ENCODE data around the gene GPR137. TPM values are rescaled to one million over a fixed set of nuclear protein-coding genes. Genes with fewer than 3 reads are reported as not detected.

GPR137 gene
- total and polyA plus RNA-seq, 9 of the 15 experiments (the other 6 are each of a cell fraction or from before 2014, with no cell fraction given): 0.32 to 26.7 (median 10.7) TPM

DNA sequence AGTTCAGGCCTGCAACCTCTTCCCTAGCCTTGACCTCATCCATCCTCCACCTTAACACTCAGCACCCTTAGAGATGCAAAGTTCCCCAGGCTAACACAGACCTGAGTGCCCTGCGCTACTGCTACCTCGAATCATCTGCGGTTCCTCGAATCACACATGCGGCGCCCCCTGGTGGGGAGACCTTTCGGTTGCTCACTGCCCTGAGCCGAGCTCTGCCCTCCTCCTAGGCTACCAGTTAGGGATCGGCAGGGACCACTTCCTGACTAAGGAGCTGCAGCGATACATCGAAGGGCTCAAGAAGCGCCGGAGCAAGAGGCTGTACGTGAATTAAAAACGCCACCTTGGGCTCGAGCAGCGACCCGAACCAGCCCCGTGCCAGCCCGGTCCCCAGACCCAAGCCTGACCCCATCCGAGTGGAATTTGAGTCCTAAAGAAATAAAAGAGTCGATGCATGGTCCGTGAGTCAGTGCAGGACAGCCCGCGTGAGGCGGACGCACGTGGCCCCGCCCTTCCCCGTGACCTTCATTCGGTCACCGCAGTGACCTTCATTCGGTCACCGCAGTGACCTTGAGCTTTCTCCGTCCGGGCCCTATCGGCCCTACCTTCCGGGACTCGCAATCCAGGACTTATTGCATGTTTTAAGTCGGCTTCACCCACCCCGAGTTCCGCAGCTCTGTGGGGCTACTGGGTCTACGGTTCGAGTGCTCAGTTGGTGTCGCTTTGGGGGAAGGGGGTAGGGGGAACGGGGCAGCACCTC is 18.8 kb downstream of the GPR137 start (continued):
- TF ChIP-seq, protein P1, sequence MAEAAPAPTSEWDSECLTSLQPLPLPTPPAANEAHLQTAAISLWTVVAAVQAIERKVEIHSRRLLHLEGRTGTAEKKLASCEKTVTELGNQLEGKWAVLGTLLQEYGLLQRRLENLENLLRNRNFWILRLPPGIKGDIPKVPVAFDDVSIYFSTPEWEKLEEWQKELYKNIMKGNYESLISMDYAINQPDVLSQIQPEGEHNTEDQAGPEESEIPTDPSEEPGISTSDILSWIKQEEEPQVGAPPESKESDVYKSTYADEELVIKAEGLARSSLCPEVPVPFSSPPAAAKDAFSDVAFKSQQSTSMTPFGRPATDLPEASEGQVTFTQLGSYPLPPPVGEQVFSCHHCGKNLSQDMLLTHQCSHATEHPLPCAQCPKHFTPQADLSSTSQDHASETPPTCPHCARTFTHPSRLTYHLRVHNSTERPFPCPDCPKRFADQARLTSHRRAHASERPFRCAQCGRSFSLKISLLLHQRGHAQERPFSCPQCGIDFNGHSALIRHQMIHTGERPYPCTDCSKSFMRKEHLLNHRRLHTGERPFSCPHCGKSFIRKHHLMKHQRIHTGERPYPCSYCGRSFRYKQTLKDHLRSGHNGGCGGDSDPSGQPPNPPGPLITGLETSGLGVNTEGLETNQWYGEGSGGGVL (CRISPR knock-in tag; IDR thresholded peaks at IDR 0.05): no peak
- TF ChIP-seq HEY1 (CRISPR knock-in tag; IDR thresholded peaks at IDR 0.05; ENCODE audit: borderline replicate concordance): no peak
- no peak for TF ChIP-seq SNRNP70 (optimal IDR thresholded peaks at IDR 0.05; ENCODE audit: low read depth, low read length)
- no peak for TF ChIP-seq ZNF444 (CRISPR knock-in tag; IDR thresholded peaks at IDR 0.05)
- TF ChIP-seq SRSF1 (IDR thresholded peaks at IDR 0.05; ENCODE audit: low read depth, low read length): no peak
- no peak for TF ChIP-seq ZNF717 (CRISPR knock-in tag; IDR thresholded peaks at IDR 0.05)
- TF ChIP-seq GATAD2B (IDR thresholded peaks at IDR 0.05; ENCODE audit: borderline replicate concordance): peak; percentile 44; the same call in 1 of the 2 replicates
- TF ChIP-seq EWSR1 (IDR thresholded peaks at IDR 0.05; ENCODE audit: borderline replicate concordance, low read depth, partially characterized antibody): no peak
- TF ChIP-seq, protein P2, sequence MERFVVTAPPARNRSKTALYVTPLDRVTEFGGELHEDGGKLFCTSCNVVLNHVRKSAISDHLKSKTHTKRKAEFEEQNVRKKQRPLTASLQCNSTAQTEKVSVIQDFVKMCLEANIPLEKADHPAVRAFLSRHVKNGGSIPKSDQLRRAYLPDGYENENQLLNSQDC (CRISPR knock-in tag; IDR thresholded peaks at IDR 0.05): no peak
- no peak for TF ChIP-seq ZNF830 (CRISPR knock-in tag; IDR thresholded peaks at IDR 0.05)
- TF ChIP-seq, protein P3, sequence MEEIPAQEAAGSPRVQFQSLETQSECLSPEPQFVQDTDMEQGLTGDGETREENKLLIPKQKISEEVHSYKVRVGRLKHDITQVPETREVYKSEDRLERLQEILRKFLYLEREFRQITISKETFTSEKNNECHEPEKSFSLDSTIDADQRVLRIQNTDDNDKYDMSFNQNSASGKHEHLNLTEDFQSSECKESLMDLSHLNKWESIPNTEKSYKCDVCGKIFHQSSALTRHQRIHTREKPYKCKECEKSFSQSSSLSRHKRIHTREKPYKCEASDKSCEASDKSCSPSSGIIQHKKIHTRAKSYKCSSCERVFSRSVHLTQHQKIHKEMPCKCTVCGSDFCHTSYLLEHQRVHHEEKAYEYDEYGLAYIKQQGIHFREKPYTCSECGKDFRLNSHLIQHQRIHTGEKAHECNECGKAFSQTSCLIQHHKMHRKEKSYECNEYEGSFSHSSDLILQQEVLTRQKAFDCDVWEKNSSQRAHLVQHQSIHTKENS (CRISPR knock-in tag; IDR thresholded peaks at IDR 0.05): no peak
- no peak for TF ChIP-seq ZNF561 (CRISPR knock-in tag; conservative IDR thresholded peaks at IDR 0.05)
- TF ChIP-seq TBP (optimal IDR thresholded peaks at IDR 0.05; ENCODE audit: low read depth, low read length): peak; percentile 36
- no peak for TF ChIP-seq ETV6 (IDR thresholded peaks at IDR 0.05; ENCODE audit: borderline replicate concordance in 1 of 2, low read depth in 2 of 2, low read length in 1 of 2)
- TF ChIP-seq ETV6 (CRISPR knock-in tag; IDR thresholded peaks at IDR 0.05; ENCODE audit: borderline replicate concordance): no peak
- TF ChIP-seq, protein P4, sequence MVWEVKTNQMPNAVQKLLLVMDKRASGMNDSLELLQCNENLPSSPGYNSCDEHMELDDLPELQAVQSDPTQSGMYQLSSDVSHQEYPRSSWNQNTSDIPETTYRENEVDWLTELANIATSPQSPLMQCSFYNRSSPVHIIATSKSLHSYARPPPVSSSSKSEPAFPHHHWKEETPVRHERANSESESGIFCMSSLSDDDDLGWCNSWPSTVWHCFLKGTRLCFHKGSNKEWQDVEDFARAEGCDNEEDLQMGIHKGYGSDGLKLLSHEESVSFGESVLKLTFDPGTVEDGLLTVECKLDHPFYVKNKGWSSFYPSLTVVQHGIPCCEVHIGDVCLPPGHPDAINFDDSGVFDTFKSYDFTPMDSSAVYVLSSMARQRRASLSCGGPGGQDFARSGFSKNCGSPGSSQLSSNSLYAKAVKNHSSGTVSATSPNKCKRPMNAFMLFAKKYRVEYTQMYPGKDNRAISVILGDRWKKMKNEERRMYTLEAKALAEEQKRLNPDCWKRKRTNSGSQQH (CRISPR knock-in tag; IDR thresholded peaks at IDR 0.05): no peak
- TF ChIP-seq, protein P5, sequence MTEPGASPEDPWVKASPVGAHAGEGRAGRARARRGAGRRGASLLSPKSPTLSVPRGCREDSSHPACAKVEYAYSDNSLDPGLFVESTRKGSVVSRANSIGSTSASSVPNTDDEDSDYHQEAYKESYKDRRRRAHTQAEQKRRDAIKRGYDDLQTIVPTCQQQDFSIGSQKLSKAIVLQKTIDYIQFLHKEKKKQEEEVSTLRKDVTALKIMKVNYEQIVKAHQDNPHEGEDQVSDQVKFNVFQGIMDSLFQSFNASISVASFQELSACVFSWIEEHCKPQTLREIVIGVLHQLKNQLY (CRISPR knock-in tag; conservative IDR thresholded peaks at IDR 0.05): no peak
- no peak for TF ChIP-seq ZNF586 (CRISPR knock-in tag; conservative IDR thresholded peaks at IDR 0.05)
- no peak for TF ChIP-seq SRSF7 (optimal IDR thresholded peaks at IDR 0.05; ENCODE audit: low read depth, low read length)
- TF ChIP-seq ZNF551 (CRISPR knock-in tag; IDR thresholded peaks at IDR 0.05): no peak
- TF ChIP-seq C11orf30 (IDR thresholded peaks at IDR 0.05; ENCODE audit: low read depth): no peak
- TF ChIP-seq ZNF384 (IDR thresholded peaks at IDR 0.05; ENCODE audit: low read depth, low read length): 0 out of 2 replicates have a peak, but pooled peaks have one; percentile 8
